ENCODE results near the gene C1orf159. TPM values are rescaled to one million over a fixed set of nuclear protein-coding genes. Genes with fewer than 3 reads are reported as not detected.

C1orf159 gene
- total and polyA plus RNA-seq, 2 of the 8 experiments (the other 6 are each of a cell fraction or from before 2014, with no cell fraction given): 10.0 to 10.9 TPM

DNA sequence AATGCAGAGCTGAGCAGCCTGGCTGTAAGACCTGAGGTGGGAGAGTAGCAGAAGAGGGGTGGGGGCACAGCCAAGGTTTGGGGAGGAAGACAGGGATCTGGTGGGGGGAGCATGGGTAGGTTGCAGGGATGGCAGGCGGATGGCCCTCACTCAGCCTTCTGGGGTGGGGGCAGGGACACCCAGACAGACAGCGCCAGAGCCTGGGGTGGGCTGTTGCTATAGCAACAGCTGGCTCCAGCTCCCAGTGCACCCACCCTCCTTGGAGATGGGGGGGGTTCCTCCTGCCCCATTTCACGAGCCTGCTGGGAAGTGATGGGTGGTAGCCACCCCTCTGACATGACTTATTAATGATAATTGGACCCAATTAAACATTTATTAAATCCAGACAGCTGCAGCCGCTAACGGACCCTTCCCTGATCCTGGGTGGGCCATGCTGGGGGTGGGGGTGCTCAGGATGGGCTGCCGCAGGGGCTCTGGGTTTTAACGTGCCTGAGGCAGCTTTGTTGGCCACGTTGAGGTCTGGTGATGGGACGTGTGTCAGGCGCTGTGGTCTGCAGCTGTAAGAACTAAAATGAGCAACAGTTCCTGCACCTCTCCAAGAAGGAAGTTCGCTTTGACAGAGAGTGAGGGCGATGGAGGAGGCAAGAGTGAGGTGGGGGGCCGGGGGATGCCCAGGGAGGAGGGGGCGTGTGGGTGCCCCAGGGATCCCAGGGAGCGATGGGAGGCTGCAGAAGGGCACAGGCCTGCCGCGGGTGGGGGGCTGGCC lies 76.6 kb downstream of the C1orf159 start:
- no peak overlapping the region for H3K4ac ChIP-seq (replicated peaks; ENCODE audit: insufficient read length, low read depth, low read length)
- H4K5ac ChIP-seq (ENCODE audit: insufficient read length, low read depth, low read length): no peak overlapping the region
- peaks cover 5% of the 10 kb centered on the region; the same call in 1 of the 2 replicates for H3K79me1 ChIP-seq (ENCODE audit: low read depth, low read length)
- H3K56ac ChIP-seq (replicated peaks; ENCODE audit: insufficient read length, low read depth, low read length): no peak overlapping the region
- H3K9ac ChIP-seq (replicated peaks in 1 of 4; ENCODE audit: extremely low read depth in 1 of 4, low read depth in 3 of 4, low read length in 3 of 4): no peak overlapping the region
- no peaks in the 10 kb centered on the region for H3K79me2 ChIP-seq (ENCODE audit: control insufficient read depth in 1 of 2, insufficient read depth in 2 of 2, low read length in 2 of 2)
- H3K14ac ChIP-seq (ENCODE audit: insufficient read length): no peak overlapping the region
- H4K8ac ChIP-seq (ENCODE audit: extremely low read depth, insufficient read depth, low read length): no peak overlapping the region; the same call in 1 of the 2 replicates
- H4K20me1 ChIP-seq (replicated peaks in 1 of 2; ENCODE audit: control insufficient read depth in 1 of 2, insufficient read depth in 2 of 2, low read length in 2 of 2): peaks cover 51 to 67% of the 10 kb centered on the region in 2 experiments
- H3K4me3 ChIP-seq (ENCODE audit: extremely low read depth in 1 of 4, insufficient read depth in 2 of 4, low read depth in 3 of 4, low read length in 4 of 4): peak overlapping the region in 1 of 4 experiments; percentile 63; a peak in 2 of 8 replicates
- no peak overlapping the region for H2BK120ac ChIP-seq (replicated peaks; ENCODE audit: low read depth, low read length)
- H3K4me1 ChIP-seq (replicated peaks in 1 of 4; ENCODE audit: control insufficient read depth in 3 of 4, insufficient read depth in 4 of 4, low read length in 3 of 4): peaks cover 0 to 14% (median 3%) of the 10 kb centered on the region in 4 experiments; a peak in 5 of 7 replicates
- H3K27ac ChIP-seq (ENCODE audit: low read depth, low read length): no peak overlapping the region
- peak overlapping the region; percentile 69 to 99; a peak in 3 of 4 replicates for H3K4me2 ChIP-seq (ENCODE audit: insufficient read depth in 1 of 2, low read depth in 2 of 2, low read length in 2 of 2)
- no peak overlapping the region for H4K91ac ChIP-seq (replicated peaks; ENCODE audit: insufficient read length, low read length)
- H2BK5ac ChIP-seq (ENCODE audit: low read depth, low read length): no peak overlapping the region
- no peak overlapping the region for H3K23ac ChIP-seq (ENCODE audit: insufficient read length)
- H2BK12ac ChIP-seq (ENCODE audit: low read depth, low read length): no peak overlapping the region
- POLR2A ChIA-PET (ENCODE audit: partially characterized antibody): interaction anchor here (0.7 to 10.9 kb wide), 12 partner anchors 7 to 99 kb away, joined by 3 to 245 read pairs (median 7); partner anchors contain the start of genes AGRN, ISG15 and PLEKHN1
- H3K23me2 ChIP-seq (ENCODE audit: low read depth, low read length): peaks cover 8% of the 10 kb centered on the region; the same call in 1 of the 2 replicates
- H3K9me3 ChIP-seq (ENCODE audit: insufficient read depth in 2 of 2, low read depth in 1 of 2, low read length in 1 of 2): no peaks in the 10 kb centered on the region
- H3K27me3 ChIP-seq (replicated peaks in 1 of 4; ENCODE audit: control insufficient read depth in 3 of 4, extremely low read depth in 1 of 4, insufficient read depth in 3 of 4, low read length in 3 of 4): peaks cover 0 to 36% (median 27%) of the 10 kb centered on the region in 4 experiments; a peak in 5 of 7 replicates
- CTCF ChIA-PET (ENCODE audit: partially characterized antibody): interaction anchor here (0.8 to 5.8 kb wide), 7 partner anchors 20 to 83 kb away, joined by 3 to 70 read pairs (median 12); partner anchors contain the start of gene ISG15
- no peak overlapping the region for H2AK5ac ChIP-seq (ENCODE audit: low read depth, low read length)
- FAIRE-seq (no peak), DNase-seq (ENCODE audit: low read depth in 1 of 2, low spot score in 2 of 2) (no peak)
- no peak overlapping the region for H2BK15ac ChIP-seq (ENCODE audit: low read length)
- TF ChIP-seq FOSL1 (IDR thresholded peaks at IDR 0.05; ENCODE audit: insufficient read depth, low read depth, low read length): no peak
- no peak overlapping the region for H2AFZ ChIP-seq (ENCODE audit: low read length)
- no peak overlapping the region for H2BK20ac ChIP-seq (ENCODE audit: low read length)
- H3K36me3 ChIP-seq (ENCODE audit: control insufficient read depth in 2 of 4, insufficient read depth in 4 of 4, low read length in 3 of 4): peaks cover 0 to 25% (median 5%) of the 10 kb centered on the region in 4 experiments; a peak in 5 of 8 replicates
- H3K18ac ChIP-seq (ENCODE audit: extremely low read depth, low read length): no peak overlapping the region
- WGBS, 2 experiments (ENCODE audit: extremely low coverage in 1 of 2, insufficient coverage in 1 of 2, insufficient read length in 1 of 2, insufficient replicate concordance in 2 of 2, low coverage in 1 of 2, low lambda C conversion rate in 2 of 2, missing lambda C conversion rate in 1 of 2): 71% methylated on average over 6 of the region's 17 CpGs; no CpG with 5 or more reads in 1 of the 2 experiments

All from H1 (cell line).